GM18861 (cell line): ENCODE results near the gene USP21.

Experiments used
- ATAC-seq: cut with Tn5 transposase; IDR thresholded peaks from one replicate; pipeline ENCODE4 v1.9.1; 2021; ENCODE audit not compliant: unreplicated experiment

Gene USP21

DNA sequence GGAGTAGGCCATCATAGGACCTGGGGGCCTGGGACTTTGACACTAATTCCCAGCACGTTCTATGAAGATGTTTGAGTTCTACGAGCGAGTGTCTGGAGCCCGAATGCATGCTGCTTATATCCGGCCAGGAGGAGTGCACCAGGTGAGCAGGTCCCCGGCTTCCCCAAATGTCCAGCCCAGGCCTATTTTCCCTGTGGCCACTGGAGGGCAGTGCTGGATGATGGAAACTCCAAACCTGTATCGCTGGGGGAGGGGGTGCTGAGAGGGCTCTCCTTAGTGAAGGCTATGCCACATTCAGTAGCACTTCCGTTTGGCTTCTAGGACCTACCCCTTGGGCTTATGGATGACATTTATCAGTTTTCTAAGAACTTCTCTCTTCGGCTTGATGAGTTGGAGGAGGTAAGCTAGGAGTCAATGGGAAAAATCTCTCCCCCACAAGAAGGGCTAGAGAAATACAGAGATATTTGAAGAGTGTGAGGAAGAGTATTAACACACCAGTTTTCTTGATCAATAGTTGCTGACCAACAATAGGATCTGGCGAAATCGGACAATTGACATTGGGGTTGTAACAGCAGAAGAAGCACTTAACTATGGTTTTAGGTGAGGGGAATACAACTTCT, 50.6 kb downstream of the USP21 start:
- peak; percentile 60 for ATAC-seq

DNA sequence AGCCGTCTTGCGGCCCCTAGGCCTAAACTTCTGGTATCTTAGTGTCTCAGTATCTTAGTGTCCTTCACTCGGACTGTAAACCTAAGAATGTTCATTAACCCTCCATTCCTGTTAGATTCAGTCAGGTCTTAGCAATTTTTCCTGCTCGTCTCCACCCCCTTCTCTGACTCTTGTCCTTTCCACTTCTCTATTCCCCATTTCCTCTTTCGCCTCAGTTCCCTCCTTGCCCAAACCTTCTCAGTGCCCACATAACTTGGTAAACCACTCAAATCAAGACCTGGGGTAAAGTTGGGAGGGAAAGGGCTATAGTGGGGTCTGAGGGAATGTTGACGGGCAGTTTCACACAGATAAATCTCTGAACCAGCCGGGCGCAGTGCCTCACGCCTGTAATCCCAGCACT, 55.1 kb downstream of the USP21 start:
- ATAC-seq = no peak

DNA sequence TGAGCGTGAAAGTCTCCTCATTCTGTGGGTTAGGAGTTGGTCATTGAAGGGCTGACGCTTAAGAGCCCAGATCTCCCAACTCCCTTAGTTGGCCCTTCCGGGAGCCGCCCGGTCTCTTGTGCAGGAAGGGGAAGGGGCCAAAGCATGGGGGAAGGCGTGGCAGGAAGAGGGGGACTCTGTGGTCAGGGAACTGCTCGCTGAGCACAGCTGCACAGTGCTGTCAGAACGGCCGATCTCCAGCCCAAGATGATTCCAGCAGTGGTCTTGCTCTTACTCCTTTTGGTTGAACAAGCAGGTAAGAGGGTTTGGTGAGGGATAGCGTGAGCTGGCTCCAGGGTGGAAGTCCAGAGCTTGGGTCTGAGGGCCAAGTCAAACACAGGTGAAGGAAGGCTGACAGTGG, 55.8 kb downstream of the USP21 start, which contains the start of gene FCER1G:
FCER1G (plus strand) TSS at position 220 of the 400 bp plus-strand sequence; CDS start at position 247, 27 bp downstream.
- ATAC-seq = no peak
